Hair follicle dermal papilla cell (primary cell): Measurements from ENCODE around the gene RAPGEFL1. TPM values are rescaled to one million over a fixed set of nuclear protein-coding genes. Genes with fewer than 3 reads are reported as not detected.

Experiments
- small RNA-seq: library from RNA; depleted of rRNA; stranded (forward); fragments of <200 nt; gene quantifications from one replicate; pipeline ENCODE3, GENCODE V24; 2012
- total RNA-seq: library from RNA; depleted of rRNA; stranded (reverse); fragments of >200 nt; gene quantifications from 2 replicates; pipeline ENCODE4 v1.2.3, GENCODE V29; 2012

Gene RAPGEFL1
- 1.1 and 4.2 TPM in 2 replicates for total RNA-seq

GRCh38 chr17:40177275-40177874 is at the start of gene RAPGEFL1:
TSS of gene RAPGEFL1 (plus strand) at chr17:40177470. CDS start at chr17:40177862, 392 bp downstream.

DNA sequence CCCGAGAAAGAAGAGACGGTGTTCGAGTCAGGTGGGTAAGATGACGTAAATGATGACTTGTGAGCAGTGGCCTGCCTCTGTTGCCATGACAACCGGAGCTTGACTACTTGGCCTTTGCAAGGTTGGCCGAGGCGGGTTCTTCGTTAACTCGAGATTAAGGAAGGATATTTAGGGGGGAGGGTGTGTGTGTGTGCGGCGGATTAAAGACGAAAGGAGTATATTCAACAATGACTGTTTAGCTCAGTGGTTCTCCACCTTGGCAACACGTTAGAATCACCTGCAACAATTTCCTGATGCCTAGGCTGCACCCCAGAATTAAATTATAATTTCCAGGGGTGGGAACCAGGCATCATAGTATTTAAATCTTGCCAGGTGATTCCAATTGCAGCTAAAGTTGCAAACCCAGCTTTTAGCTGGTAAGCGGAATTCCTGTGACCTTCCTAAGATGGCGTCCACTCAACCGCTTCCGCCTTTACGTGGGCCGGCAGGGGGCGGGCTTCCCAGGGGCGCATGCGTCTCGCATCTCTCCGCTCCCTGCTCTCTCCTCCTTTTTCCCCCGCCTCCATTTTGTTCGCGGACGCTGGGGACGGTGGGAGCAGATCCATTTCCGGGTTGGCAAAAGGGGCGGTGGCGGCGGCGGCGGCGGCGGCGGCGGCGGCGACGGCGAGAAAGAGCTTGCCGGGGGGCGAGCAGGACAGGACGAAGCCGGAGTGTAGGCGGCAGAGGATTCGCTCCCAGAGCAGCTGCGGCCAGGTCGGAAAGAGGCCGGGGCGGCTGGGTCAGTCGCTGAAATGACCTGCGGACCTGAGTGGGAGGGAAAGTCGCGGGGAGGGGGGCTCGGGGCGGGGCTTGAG is 41.7 kb downstream of the RAPGEFL1 start, which contains the start of gene WIPF2:
Gene WIPF2 (plus strand): TSS at position 565 of the 854 bp plus-strand sequence. CDS start 37,156 bp downstream, outside the sequence.

Small RNAs within 50 kb of the gene (small RNA-seq; reads per million reads assigned to genes)
- not detected for gene MIR6867

Other genes with a start within 250 kb of the RAPGEFL1 start
- gene ORMDL3, start 249.9 kb upstream of the RAPGEFL1 start, total RNA-seq: 39.1 and 44.0 TPM in 2 replicates
- gene LRRC3C, start 249.7 kb upstream of the RAPGEFL1 start, total RNA-seq: not detected in 2 replicates
- gene GSDMA, start 214.5 kb upstream of the RAPGEFL1 start, total RNA-seq: not detected in 2 replicates
- gene PSMD3, start 196.7 kb upstream of the RAPGEFL1 start, total RNA-seq: 105 and 115 TPM in 2 replicates
- gene CSF3, start 162.0 kb upstream of the RAPGEFL1 start, total RNA-seq: 1.2 and 1.9 TPM in 2 replicates
- gene MED24, start 123.1 kb upstream of the RAPGEFL1 start, total RNA-seq: 50.5 and 53.1 TPM in 2 replicates
- gene THRA, start 114.5 kb upstream of the RAPGEFL1 start, total RNA-seq: 42.7 and 55.3 TPM in 2 replicates
- 3.6 and 3.9 TPM in 2 replicates for gene NR1D1, start 76.9 kb upstream of the RAPGEFL1 start, total RNA-seq
- gene MSL1, start 55.5 kb upstream of the RAPGEFL1 start, total RNA-seq: 66.4 and 75.3 TPM in 2 replicates
- gene CASC3, start 36.9 kb upstream of the RAPGEFL1 start, total RNA-seq: 43.8 and 52.4 TPM in 2 replicates
- 9.5 and 10.4 TPM in 2 replicates for gene WIPF2, start 41.8 kb downstream of the RAPGEFL1 start, total RNA-seq
- 2.3 and 2.9 TPM in 2 replicates for gene CDC6, start 110.4 kb downstream of the RAPGEFL1 start, total RNA-seq
- 25.0 and 27.6 TPM in 2 replicates for gene RARA, start 131.7 kb downstream of the RAPGEFL1 start, total RNA-seq
- gene GJD3, start 187.3 kb downstream of the RAPGEFL1 start, total RNA-seq: 7.6 and 7.8 TPM in 2 replicates
- gene TOP2A, start 240.4 kb downstream of the RAPGEFL1 start, total RNA-seq: 6.8 and 8.4 TPM in 2 replicates